Posterior cingulate gyrus (tissue), 11 donors: Measurements from ENCODE around the gene RIMBP2.

Experiments
- DNase-seq, 10 donors: peaks; one replicate each; pipeline versions ENCODE4 v3.0.0 to v3.0.0-alpha.2; 2020 to 2021; ENCODE audit warnings: mixed read lengths in 3 of 10
- intact Hi-C: fragments of 100-400 bp; cut with DNase I; formaldehyde crosslinking; loops from one replicate; pipeline ENCODE4 v1.15.1; 2023

Gene RIMBP2

DNA sequence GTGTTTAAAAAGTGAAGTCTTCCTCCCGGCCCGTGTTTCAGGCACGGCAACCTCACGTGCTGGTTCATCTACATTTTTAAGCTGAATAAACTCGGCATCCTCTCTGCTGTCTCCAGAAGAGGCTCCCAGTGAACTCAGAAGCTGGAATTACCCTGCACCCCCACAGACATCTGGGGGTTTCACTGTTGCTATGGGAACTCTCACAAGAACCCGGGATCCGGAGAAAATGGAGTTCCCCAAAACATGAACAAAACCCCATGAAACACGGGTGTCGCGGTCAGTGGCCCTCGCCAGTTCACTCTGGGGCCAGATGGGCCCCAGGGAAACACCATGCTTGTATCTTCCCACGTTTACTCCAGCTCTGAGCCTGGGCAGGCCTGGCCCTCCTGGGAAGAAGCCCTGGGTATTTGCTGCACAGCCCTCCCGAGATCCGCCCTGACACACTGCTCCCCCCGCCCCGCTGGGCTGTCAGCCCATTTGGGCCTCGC, 234.7 kb downstream of the RIMBP2 start:
- peak in 1 of 10 donors; percentile 66 for DNase-seq
- intact Hi-C loops: no loop called here

DNA sequence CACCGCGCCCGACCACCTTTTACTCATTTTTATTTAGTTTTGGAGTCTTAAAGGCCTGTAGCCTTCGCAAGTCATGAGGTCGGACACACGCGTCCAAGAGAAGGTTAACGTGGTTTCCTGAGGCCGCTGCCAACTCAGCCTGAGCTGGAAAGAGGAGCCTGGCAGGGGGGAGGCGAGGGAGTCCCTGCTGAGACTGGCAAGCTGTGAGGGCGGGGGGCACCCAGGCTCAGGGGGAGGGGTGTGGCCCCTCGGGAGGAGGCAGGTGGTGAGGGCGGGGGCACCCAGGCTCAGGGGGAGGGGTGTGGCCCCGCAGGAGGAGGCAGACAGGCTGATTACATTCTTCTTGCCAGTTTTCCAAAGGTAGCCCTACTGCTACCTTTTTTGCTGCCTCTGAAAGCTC, 235.2 kb downstream of the RIMBP2 start:
- DNase-seq: peak in 2 of 10 donors; percentile 74 to 76
- intact Hi-C loops: no loop called here

DNA sequence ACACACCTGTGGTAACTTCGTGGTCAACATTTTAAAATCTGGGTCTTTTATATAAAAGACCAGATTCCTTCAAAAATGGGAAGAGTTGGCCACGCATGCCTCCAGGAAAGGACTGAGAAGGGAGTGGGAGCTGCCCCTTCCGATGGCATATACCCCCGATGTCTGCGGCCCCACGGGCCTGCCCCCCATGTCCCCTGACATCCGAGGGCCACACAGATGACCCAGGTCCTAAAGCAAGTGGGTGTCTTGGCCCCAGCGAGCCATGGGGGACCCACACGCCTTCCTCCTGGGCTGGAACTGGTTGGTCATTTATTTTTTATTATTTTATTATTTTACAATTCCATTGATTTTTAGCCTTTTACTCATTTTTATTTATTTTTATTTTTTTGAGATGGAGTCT, 235.9 kb downstream of the RIMBP2 start:
- no peak for DNase-seq
- intact Hi-C loops: no loop called here

- peak in 1 of 10 donors; percentile 74 for DNase-seq
- intact Hi-C loops: no loop called here
These were observed 236.5 kb downstream of the RIMBP2 start for GRCh38 chr12:130479401-130480125.

DNA sequence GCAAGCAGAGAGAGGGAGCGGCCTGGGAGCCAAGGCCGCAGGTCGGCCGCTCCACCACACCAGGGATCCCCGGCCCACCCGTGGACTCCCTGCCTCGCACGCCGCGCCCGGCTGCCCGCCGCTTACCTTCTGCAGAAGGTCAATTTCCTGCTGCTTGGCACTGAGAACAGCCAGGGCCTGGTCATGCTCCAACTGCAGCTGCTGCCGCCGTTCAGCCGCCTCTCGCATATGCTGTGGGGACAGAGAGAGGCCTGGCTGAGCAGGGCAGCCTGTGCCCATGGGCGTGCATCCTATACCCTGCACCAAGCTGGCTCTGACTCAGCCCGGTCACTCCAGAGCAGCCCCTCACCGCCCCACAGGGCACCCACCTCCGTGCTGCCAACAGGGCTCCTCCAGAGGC, 237.3 kb downstream of the RIMBP2 start:
- intact Hi-C loops: no loop called here
- peak in 1 of 10 donors; percentile 84 for DNase-seq

GRCh38 chr12:130477701-130478100, 238.4 kb downstream of the RIMBP2 start:
- intact Hi-C loops: no loop called here
- peak in 1 of 10 donors; percentile 13 for DNase-seq

- no peak for DNase-seq
- intact Hi-C loops: no loop called here
These were observed 238.8 kb downstream of the RIMBP2 start for GRCh38 chr12:130477266-130477665.

GRCh38 chr12:130476451-130477135, 239.5 kb downstream of the RIMBP2 start:
- no peak for DNase-seq
- intact Hi-C loops: no loop called here

DNA sequence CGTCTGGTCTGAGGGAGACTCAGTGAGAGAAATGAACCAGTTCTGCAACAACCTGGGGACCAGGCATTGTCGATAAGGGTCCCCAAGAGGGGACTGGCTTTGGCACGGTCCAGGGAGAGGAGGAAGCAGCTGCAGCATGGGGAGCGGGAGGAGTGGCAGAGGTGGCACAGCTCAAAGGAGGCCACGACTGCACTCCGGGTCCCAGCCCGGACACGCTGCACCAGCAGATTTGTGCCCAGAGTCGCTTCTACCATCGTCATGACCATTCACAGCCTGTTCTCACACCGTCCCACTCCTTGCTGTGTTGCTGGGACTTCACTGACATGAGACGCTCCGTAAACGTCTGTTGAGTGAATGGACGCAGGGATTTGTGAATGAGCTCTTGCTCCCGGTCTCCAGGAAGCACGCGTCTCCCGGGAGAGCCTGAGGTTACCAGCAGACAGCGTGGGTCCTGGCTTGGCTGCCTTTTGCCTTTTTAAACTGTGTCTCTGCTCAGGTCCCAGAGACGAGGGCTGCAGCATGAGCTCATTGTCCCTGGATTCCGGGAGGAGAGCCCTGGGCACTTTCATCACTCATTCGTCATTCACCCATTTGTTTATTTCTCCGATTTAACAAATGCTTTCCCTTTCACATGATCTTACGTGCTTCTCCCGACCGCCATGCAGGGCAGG, 241.4 kb downstream of the RIMBP2 start:
- intact Hi-C loops: no loop called here
- peak in 1 of 10 donors; percentile 29 for DNase-seq

- no peak for DNase-seq
- intact Hi-C loops: no loop called here
These were observed 242.8 kb downstream of the RIMBP2 start for GRCh38 chr12:130473266-130473665.

DNA sequence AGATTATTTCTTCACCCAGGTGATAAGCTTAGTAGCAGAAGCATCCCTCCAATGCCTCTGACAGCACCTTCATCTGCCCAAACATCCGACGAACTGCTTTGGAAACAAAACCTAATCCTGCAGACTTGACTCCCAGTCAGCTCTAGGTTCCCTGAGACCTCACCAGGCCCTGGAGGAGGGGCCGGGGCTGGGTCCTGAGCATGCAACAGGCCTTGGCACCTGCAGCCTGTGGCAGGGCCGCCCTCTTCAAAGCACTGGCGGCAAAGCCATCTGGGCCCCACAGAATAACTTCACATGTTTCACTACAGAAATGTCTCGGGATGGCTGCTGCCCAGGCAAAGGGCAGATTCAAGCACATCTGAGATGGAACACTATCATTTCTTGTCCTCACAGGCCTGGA, 245.1 kb downstream of the RIMBP2 start:
- peak in 1 of 10 donors; percentile 70 for DNase-seq
- intact Hi-C loops: no loop called here

GRCh38 chr12:130469552-130469951, 246.5 kb downstream of the RIMBP2 start:
- peak in 2 of 10 donors; percentile 11 to 32 for DNase-seq
- intact Hi-C loops: loop anchor here (10.0 kb wide), 1 partner anchor 275 kb away; no protein-coding TSS in a partner anchor

DNA sequence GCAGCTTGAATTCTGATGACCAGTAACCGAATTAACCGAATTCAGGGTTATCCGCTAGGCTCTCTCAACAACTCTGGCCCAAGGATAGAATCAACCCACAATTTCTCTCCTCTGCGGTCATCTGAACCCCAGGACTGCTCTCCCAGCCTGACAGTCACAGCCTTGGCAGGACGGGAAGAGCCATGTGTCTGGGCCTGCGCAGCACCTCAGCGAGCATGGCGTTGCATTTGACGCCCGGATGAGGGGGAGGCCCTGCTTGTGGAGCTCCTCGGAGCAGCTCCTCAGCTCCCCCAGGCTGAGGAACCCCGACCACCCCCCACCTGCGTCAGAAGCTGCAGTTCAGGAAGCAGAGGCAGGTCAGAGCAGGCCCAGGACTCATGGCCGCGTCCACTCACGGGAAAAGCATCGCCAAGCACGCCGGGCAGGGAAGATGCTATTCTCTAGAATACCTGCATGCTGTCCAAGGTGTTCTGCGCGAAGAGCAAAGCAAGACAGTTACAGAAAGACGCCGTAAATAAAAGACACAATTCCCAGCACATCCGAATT, 247.3 kb downstream of the RIMBP2 start:
- intact Hi-C loops: loop anchor here (10.0 kb wide), 1 partner anchor 276 kb away; no protein-coding TSS in a partner anchor
- DNase-seq: peak in 2 of 10 donors; percentile 50 to 65

- intact Hi-C loops: loop anchor here (10.0 kb wide), 1 partner anchor 277 kb away; no protein-coding TSS in a partner anchor
- DNase-seq: peak in 4 of 10 donors; percentile 0 to 73 (median 39)
These were observed 247.9 kb downstream of the RIMBP2 start for GRCh38 chr12:130468186-130468585.

- intact Hi-C loops: loop anchor here (10.0 kb wide), 1 partner anchor 279 kb away; no protein-coding TSS in a partner anchor
- DNase-seq: peak in 2 of 10 donors; percentile 49 to 55
These were observed 250.5 kb downstream of the RIMBP2 start for GRCh38 chr12:130465626-130466025.

GRCh38 chr12:130465046-130465445, 251.1 kb downstream of the RIMBP2 start:
- peak in 2 of 10 donors; percentile 43 to 51 for DNase-seq
- intact Hi-C loops: loop anchor here (10.0 kb wide), 1 partner anchor 280 kb away; no protein-coding TSS in a partner anchor

GRCh38 chr12:130463818-130464670, 252.1 kb downstream of the RIMBP2 start:
- DNase-seq: peak in 2 of 10 donors; percentile 19 to 25
- intact Hi-C loops: loop anchor here (10.0 kb wide), 1 partner anchor 281 kb away; no protein-coding TSS in a partner anchor

GRCh38 chr12:130463275-130463658, 252.8 kb downstream of the RIMBP2 start:
- peak in 3 of 10 donors; percentile 36 to 87 (median 82) for DNase-seq
- intact Hi-C loops: loop anchor here (10.0 kb wide), 1 partner anchor 282 kb away; no protein-coding TSS in a partner anchor
